SK-MEL-5 (cell line): Measurements from ENCODE around the gene NRBF2. TPM values are rescaled to one million over a fixed set of nuclear protein-coding genes. Genes with fewer than 3 reads are reported as not detected.
"Not testable (repeated sequence)": the region's sequence is repeated elsewhere in the genome, so short reads cannot be mapped to it uniquely, and the experiment has no call there.

Experiments
- DNase-seq: peaks from one replicate; pipeline ENCODE4 v3.0.0-alpha.2; 2016; ENCODE audit warnings: low read depth, low spot score
- in situ Hi-C: cut with HindIII; loops from 2 replicates; pipeline ENCODE4 v1.10.0; 2016; ENCODE audit warnings: low sequenced_read_pairs, high pct_unique_total_duplicates, low pct_unique_long_range_greater_than_20kb
- total RNA-seq: library from RNA; depleted of rRNA; stranded (reverse); fragments of >200 nt; shearing (Covaris generic); gene quantifications from 2 replicates; pipeline ENCODE4 v1.2.3, GENCODE V29; 2014

The NRBF2 gene
- total RNA-seq, 1 experiment from 2014 or later: 56.2 TPM

GRCh38 chr10:63153868-63154545 lies 20.9 kb downstream of the NRBF2 start:
- DNase-seq: not testable (repeated sequence)
- in situ Hi-C loops: loop anchor here (25.0 kb wide), 1 partner anchor 558 kb away; no protein-coding TSS in a partner anchor

GRCh38 chr10:63154546-63155387 lies 21.6 kb downstream of the NRBF2 start:
- in situ Hi-C loops: loop anchor here (25.0 kb wide), 1 partner anchor 558 kb away; no protein-coding TSS in a partner anchor
- DNase-seq: no peak

- no peak for DNase-seq
- in situ Hi-C loops: loop anchor here (25.0 kb wide), 1 partner anchor 557 kb away; no protein-coding TSS in a partner anchor
These were observed 22.4 kb downstream of the NRBF2 start for GRCh38 chr10:63155388-63156020.

- peak; percentile 33 for DNase-seq
- in situ Hi-C loops: loop anchor here (25.0 kb wide), 1 partner anchor 556 kb away; no protein-coding TSS in a partner anchor
These were observed 23.1 kb downstream of the NRBF2 start for GRCh38 chr10:63156236-63156635.

GRCh38 chr10:63157845-63158624 lies 24.9 kb downstream of the NRBF2 start:
- DNase-seq: peak; percentile 85
- in situ Hi-C loops: loop anchor here (25.0 kb wide), 1 partner anchor 554 kb away; no protein-coding TSS in a partner anchor

GRCh38 chr10:63161592-63161991 lies 28.5 kb downstream of the NRBF2 start:
- no peak for DNase-seq
- in situ Hi-C loops: loop anchor here (25.0 kb wide), 1 partner anchor 551 kb away; no protein-coding TSS in a partner anchor

- no peak for DNase-seq
- in situ Hi-C loops: loop anchor here (25.0 kb wide), 1 partner anchor 548 kb away; no protein-coding TSS in a partner anchor
These were observed 31.1 kb downstream of the NRBF2 start for GRCh38 chr10:63164166-63164623.

GRCh38 chr10:63165249-63165648 lies 32.1 kb downstream of the NRBF2 start:
- no peak for DNase-seq

GRCh38 chr10:63166742-63167258 lies 33.7 kb downstream of the NRBF2 start:
- DNase-seq: peak; percentile 82
- in situ Hi-C loops: loop anchor here (25.0 kb wide), 1 partner anchor 546 kb away; no protein-coding TSS in a partner anchor

More at GRCh38 chr10:63165249-63165648, 32.1 kb downstream of the NRBF2 start:
- in situ Hi-C loops: loop anchor here (25.0 kb wide), 1 partner anchor 547 kb away; no protein-coding TSS in a partner anchor

- no peak for DNase-seq
- in situ Hi-C loops: loop anchor here (25.0 kb wide), 1 partner anchor 543 kb away; no protein-coding TSS in a partner anchor
These were observed 35.8 kb downstream of the NRBF2 start for GRCh38 chr10:63168821-63169462.

GRCh38 chr10:63169624-63170023 lies 36.5 kb downstream of the NRBF2 start:
- in situ Hi-C loops: loop anchor here (25.0 kb wide), 1 partner anchor 543 kb away; no protein-coding TSS in a partner anchor
- no peak for DNase-seq

- in situ Hi-C loops: loop anchor here (25.0 kb wide), 1 partner anchor 541 kb away; no protein-coding TSS in a partner anchor
- DNase-seq: no peak
These were observed 38.2 kb downstream of the NRBF2 start for GRCh38 chr10:63171255-63171855.

GRCh38 chr10:63171926-63172325 lies 38.8 kb downstream of the NRBF2 start:
- DNase-seq: no peak
- in situ Hi-C loops: loop anchor here (25.0 kb wide), 1 partner anchor 540 kb away; no protein-coding TSS in a partner anchor

GRCh38 chr10:63173468-63174232 lies 40.5 kb downstream of the NRBF2 start:
- in situ Hi-C loops: loop anchor here (25.0 kb wide), 1 partner anchor 539 kb away; no protein-coding TSS in a partner anchor
- no peak for DNase-seq

GRCh38 chr10:63175534-63175933 lies 42.4 kb downstream of the NRBF2 start:
- in situ Hi-C loops: no loop called here
- no peak for DNase-seq
